ENCODE results near the gene MKS1.

- TF ChIP-seq GATA2 (IDR thresholded peaks at IDR 0.05; ENCODE audit: low read depth, low read length): no peak
- TF ChIP-seq GATA3 (IDR thresholded peaks at IDR 0.05; ENCODE audit: low read depth, low read length): no peak
These were observed 35.7 kb upstream of the MKS1 start for GRCh38 chr17:58254803-58255202.

All from SH-SY5Y (cell line).